ENCODE data around the gene PARVG.

Gene PARVG

GRCh38 chr22:44219101-44219870 lies 38.6 kb downstream of the PARVG start:
- Histone ChIP-seq H3K27ac (ENCODE audit: extremely low read depth, low read depth, low read length) (no peak overlapping the region), H3K4me3 (ENCODE audit: low read depth, low read length) (no peak overlapping the region), H3K9me3 (ENCODE audit: control insufficient read depth, insufficient read depth, low read depth, low read length) (no peaks in the 10 kb centered on the region), H3K36me3 (ENCODE audit: control insufficient read depth in 2 of 2, insufficient read depth in 1 of 2, low read length in 2 of 2) (no peaks in the 10 kb centered on the region), H3K4me1 (ENCODE audit: control insufficient read depth, insufficient read depth, low read length) (no peaks in the 10 kb centered on the region)
- ChIA-PET POLR2A (no interaction called here), CTCF (no interaction called here)
- no peak for TF ChIP-seq ZSCAN23 (tag by site-specific recombination; IDR thresholded peaks at IDR 0.05)
- no peak for TF ChIP-seq ZNF350 (tag by site-specific recombination; IDR thresholded peaks at IDR 0.05)
- no peak for TF ChIP-seq ZNF37A (tag by site-specific recombination; IDR thresholded peaks at IDR 0.05)
- no peak for TF ChIP-seq KLF8 (tag by site-specific recombination; IDR thresholded peaks at IDR 0.05)
- TF ChIP-seq ZBTB10 (tag by site-specific recombination; IDR thresholded peaks at IDR 0.05): no peak

GRCh38 chr22:44220727-44221680 lies 40.3 kb downstream of the PARVG start:
- H3K4me3 ChIP-seq (ENCODE audit: low read depth, low read length): no peak overlapping the region
- ChIA-PET CTCF (interaction anchor here (0.5 to 0.7 kb wide), 2 partner anchors 11 to 20 kb away, joined by 3 to 4 read pairs; no protein-coding TSS in a partner anchor), POLR2A (no interaction called here)
- H3K9me3 ChIP-seq (ENCODE audit: control insufficient read depth, insufficient read depth, low read depth, low read length): no peaks in the 10 kb centered on the region
- H3K27ac ChIP-seq (ENCODE audit: extremely low read depth, low read depth, low read length): no peak overlapping the region
- no peaks in the 10 kb centered on the region for H3K36me3 ChIP-seq (ENCODE audit: control insufficient read depth in 2 of 2, insufficient read depth in 1 of 2, low read length in 2 of 2)
- TF ChIP-seq ZNF148 (tag by site-specific recombination; IDR thresholded peaks at IDR 0.05; ENCODE audit: borderline replicate concordance) (no peak), ZIC2 (tag by site-specific recombination; IDR thresholded peaks at IDR 0.05) (peak; percentile 77)
- H3K4me1 ChIP-seq (ENCODE audit: control insufficient read depth, insufficient read depth, low read length): no peaks in the 10 kb centered on the region

- H3K27ac ChIP-seq (ENCODE audit: extremely low read depth, low read depth, low read length): no peak overlapping the region
- no peaks in the 10 kb centered on the region for H3K36me3 ChIP-seq (ENCODE audit: control insufficient read depth in 2 of 2, insufficient read depth in 1 of 2, low read length in 2 of 2)
- TF ChIP-seq GFI1B (tag by site-specific recombination; IDR thresholded peaks at IDR 0.05): no peak
- no peak for TF ChIP-seq ZNF473 (tag by site-specific recombination; IDR thresholded peaks at IDR 0.05)
- no peak for TF ChIP-seq ZNF175 (tag by site-specific recombination; IDR thresholded peaks at IDR 0.05)
- TF ChIP-seq MZF1 (tag by site-specific recombination; IDR thresholded peaks at IDR 0.05; ENCODE audit: borderline replicate concordance): no peak
- CTCF ChIA-PET: interaction anchor here (0.5 to 1.0 kb wide), 3 partner anchors 10 to 289 kb away, joined by 3 to 4 read pairs (median 3); no protein-coding TSS in a partner anchor
- H3K4me3 ChIP-seq (ENCODE audit: low read depth, low read length): no peak overlapping the region
- POLR2A ChIA-PET: no interaction called here
- H3K9me3 ChIP-seq (ENCODE audit: control insufficient read depth, insufficient read depth, low read depth, low read length): no peaks in the 10 kb centered on the region
- no peaks in the 10 kb centered on the region for H3K4me1 ChIP-seq (ENCODE audit: control insufficient read depth, insufficient read depth, low read length)
These were observed 41.2 kb downstream of the PARVG start for GRCh38 chr22:44221710-44222475.
